ENCODE results near the gene IL12RB2.

Gene IL12RB2

GRCh38 chr1:67294836-67295617 is 12.6 kb upstream of the IL12RB2 start:
- H3K27ac ChIP-seq, result no peak overlapping the region
- TF ChIP-seq CTCF (IDR thresholded peaks at IDR 0.05) (no peak), ZFX (IDR thresholded peaks at IDR 0.05; ENCODE audit: borderline replicate concordance) (no peak)

GRCh38 chr1:67298762-67299161 is 8.9 kb upstream of the IL12RB2 start:
- no peak for TF ChIP-seq ZFX (IDR thresholded peaks at IDR 0.05; ENCODE audit: borderline replicate concordance)
- no peak for TF ChIP-seq CTCF (IDR thresholded peaks at IDR 0.05)
- H3K27ac ChIP-seq, result no peak overlapping the region

GRCh38 chr1:67299296-67299695 is 8.4 kb upstream of the IL12RB2 start:
- no peak overlapping the region for H3K27ac ChIP-seq
- TF ChIP-seq ZFX (IDR thresholded peaks at IDR 0.05; ENCODE audit: borderline replicate concordance) (no peak), CTCF (IDR thresholded peaks at IDR 0.05) (no peak)

- TF ChIP-seq ZFX (IDR thresholded peaks at IDR 0.05; ENCODE audit: borderline replicate concordance) (no peak), CTCF (IDR thresholded peaks at IDR 0.05) (no peak)
- H3K27ac ChIP-seq, result no peak overlapping the region
These were observed 7.1 kb upstream of the IL12RB2 start for GRCh38 chr1:67300561-67300960.

GRCh38 chr1:67304023-67304422 is 3.6 kb upstream of the IL12RB2 start:
- no peak overlapping the region for H3K27ac ChIP-seq
- TF ChIP-seq CTCF (IDR thresholded peaks at IDR 0.05) (no peak), ZFX (IDR thresholded peaks at IDR 0.05; ENCODE audit: borderline replicate concordance) (no peak)

GRCh38 chr1:67306547-67306946 is 1.1 kb upstream of the IL12RB2 start:
- H3K27ac ChIP-seq, result no peak overlapping the region
- no peak for TF ChIP-seq ZFX (IDR thresholded peaks at IDR 0.05; ENCODE audit: borderline replicate concordance)
- no peak for TF ChIP-seq CTCF (IDR thresholded peaks at IDR 0.05)

GRCh38 chr1:67308136-67308535 is 463 bp downstream of the IL12RB2 start:
- no peak overlapping the region for H3K27ac ChIP-seq
- TF ChIP-seq ZFX (IDR thresholded peaks at IDR 0.05; ENCODE audit: borderline replicate concordance), result no peak
- TF ChIP-seq CTCF (IDR thresholded peaks at IDR 0.05), result no peak
